GM10248 (cell line): ENCODE measurements around the gene MRAP2.
"Not testable (repeated sequence)": the region's sequence is repeated elsewhere in the genome, so short reads cannot be mapped to it uniquely, and the experiment has no call there.

Experiments used
- CTCF ChIA-PET: fragments of 300-600 bp; sonication (Branson Sonifier 250); formaldehyde crosslinking; extraction: SDS; loops from one replicate; lab custom pipeline; 2021; ENCODE audit warnings: antibody characterized with exemption; lab: Yijun Ruan, JAX
- POLR2A ChIA-PET: fragments of 350-650 bp; sonication (Branson Sonifier 250); formaldehyde crosslinking; extraction: SDS; loops from one replicate; lab custom pipeline; 2020; ENCODE audit warnings: antibody characterized with exemption; lab: Yijun Ruan, JAX
- DNase-seq: peaks from one replicate; pipeline ENCODE4 v3.0.0; 2012; ENCODE audit errors: extremely low spot score
- TF ChIP-seq, protein P1 (sequence below): IDR thresholded peaks from 2 replicates; pipeline ENCODE4 v1.5.1; 2012; ENCODE audit warnings: mild to moderate bottlenecking, low read depth; ENCODE audit errors: extremely low read depth, missing control alignments, control extremely low read depth

The MRAP2 gene

DNA sequence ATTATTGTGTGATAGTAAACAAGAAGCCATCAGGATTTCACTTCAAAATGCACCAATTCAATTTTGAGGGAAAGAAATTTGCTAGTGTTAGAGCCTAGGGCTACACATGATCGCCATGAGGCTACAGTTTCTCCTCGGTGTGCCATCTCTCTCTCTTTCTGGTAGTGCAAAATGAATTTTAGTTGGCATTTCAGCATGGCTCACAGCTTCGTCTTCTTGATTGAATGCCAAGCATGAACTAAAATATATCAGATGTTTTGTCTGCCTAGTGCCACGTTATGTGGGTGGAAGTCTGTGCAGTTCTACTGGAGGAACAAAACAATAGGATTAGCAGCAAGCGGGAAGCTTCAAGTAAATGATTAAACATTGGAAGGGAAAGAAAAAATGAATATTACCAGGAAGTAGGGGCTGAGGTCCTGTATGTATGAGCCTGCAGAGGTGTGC is 6.8 kb upstream of the MRAP2 start:
- DNase-seq = no peak
- POLR2A ChIA-PET = no interaction called here
- CTCF ChIA-PET = no interaction called here
- TF ChIP-seq, protein P1, sequence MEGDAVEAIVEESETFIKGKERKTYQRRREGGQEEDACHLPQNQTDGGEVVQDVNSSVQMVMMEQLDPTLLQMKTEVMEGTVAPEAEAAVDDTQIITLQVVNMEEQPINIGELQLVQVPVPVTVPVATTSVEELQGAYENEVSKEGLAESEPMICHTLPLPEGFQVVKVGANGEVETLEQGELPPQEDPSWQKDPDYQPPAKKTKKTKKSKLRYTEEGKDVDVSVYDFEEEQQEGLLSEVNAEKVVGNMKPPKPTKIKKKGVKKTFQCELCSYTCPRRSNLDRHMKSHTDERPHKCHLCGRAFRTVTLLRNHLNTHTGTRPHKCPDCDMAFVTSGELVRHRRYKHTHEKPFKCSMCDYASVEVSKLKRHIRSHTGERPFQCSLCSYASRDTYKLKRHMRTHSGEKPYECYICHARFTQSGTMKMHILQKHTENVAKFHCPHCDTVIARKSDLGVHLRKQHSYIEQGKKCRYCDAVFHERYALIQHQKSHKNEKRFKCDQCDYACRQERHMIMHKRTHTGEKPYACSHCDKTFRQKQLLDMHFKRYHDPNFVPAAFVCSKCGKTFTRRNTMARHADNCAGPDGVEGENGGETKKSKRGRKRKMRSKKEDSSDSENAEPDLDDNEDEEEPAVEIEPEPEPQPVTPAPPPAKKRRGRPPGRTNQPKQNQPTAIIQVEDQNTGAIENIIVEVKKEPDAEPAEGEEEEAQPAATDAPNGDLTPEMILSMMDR = no peak

DNA sequence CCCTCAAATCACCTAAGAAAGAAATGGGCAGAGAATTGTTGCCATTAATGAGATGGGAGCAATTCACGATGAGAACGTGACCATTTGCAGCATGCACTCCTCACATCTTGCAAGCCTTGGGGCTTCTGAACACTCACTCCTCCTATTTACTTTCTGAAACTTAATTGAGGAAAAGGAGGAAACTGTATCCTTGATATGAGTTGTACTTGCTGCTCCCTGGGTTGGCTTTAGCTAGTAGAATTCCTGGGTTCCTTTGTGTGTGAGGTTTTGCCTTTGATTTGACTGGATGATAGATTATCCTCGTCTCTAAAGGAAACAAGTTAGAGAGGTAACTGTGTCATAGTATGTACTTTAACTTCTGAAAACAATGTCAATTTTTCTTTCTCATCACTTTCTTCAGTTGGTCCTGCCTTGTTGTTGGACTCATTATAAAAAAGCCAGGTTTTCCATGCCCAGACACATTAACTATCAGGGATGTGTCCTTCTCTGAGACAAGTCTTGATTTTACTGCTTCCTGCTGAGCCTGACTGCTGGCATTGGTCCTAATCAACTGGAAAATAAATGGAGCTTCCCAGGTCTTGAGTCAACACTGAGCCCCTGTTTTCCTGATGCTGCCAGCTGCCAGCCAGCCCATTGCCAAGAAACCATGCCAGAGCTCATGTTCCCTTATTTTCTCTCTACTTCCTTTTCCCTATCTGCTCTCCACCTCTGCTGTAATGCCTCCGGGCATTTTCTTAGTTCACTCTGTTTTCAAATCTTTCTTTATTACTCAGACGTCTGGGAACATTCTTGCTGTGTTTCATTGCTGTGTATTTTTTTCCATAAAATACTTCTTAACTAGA is 6.0 kb upstream of the MRAP2 start:
- CTCF ChIA-PET = no interaction called here

DNA sequence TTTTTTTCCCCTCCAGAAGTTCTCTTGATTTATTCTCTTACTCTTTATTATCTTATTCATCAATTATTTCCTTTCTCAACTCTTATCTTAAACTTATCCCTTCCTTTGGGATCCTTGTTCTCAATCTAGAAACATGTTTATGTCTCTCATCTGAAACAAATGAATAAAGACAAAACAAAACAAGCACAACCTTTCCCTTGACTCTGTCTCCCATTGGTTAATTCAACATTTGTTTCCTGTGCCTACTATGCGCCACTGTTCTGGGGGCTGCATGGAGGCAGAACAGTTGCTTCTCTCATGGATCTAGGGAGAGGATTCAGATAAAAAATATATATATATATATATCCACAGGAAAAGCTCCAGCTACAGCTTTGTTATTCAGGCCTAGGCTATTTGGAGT is 5.2 kb upstream of the MRAP2 start:
- TF ChIP-seq, protein P1 = no peak
- ChIA-PET POLR2A (no interaction called here), CTCF (no interaction called here)
- no peak for DNase-seq

More for the DNA sequence above, 6.0 kb upstream of the MRAP2 start:
- TF ChIP-seq, protein P1 = no peak
- POLR2A ChIA-PET = no interaction called here
- DNase-seq = no peak

DNA sequence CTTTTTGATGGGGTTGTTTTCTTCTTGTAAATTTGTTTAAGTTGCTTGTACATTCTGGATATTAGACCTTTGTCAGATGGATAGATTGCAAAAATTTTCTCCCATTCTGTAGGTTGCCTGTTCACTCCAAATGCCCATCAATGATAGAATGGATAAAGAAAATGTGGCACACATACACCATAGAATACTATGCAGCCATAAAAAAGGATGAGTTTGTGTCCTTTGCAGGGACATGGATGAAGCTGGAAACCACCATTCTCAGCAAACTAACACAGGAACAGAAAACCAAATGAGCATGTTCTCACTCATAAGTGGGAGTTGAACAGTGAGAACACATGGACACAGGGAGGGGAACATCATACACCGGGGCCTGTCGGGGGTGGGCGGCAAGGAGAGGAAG is 1.6 kb upstream of the MRAP2 start:
- CTCF ChIA-PET, DNase-seq, POLR2A ChIA-PET: not testable (repeated sequence)

DNA sequence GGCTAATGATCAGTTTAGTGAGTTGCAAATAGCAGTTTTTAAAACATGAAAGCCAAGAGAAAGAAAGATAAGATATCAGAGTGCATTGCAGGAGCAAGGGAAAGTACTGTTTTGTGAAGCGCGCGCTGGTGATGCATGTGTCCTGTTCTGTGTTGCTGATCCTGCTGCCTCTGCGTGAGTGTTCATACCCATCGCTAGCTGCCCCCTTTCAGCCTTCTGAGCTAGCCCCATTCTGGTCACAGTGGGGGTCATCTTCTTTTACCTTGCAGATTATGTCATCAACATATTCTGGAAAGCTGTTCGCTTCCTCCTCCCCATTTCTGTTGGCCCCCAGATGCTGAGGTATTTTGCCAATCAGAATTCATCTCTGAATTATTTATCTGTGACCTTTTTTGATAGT is 1.9 kb downstream of the MRAP2 start:
- CTCF ChIA-PET = interaction anchor here (0.6 to 1.3 kb wide), 2 partner anchors 13 to 142 kb away, joined by 3 read pairs; no protein-coding TSS in a partner anchor
- TF ChIP-seq, protein P1 = no peak
- POLR2A ChIA-PET = no interaction called here
- no peak for DNase-seq

DNA sequence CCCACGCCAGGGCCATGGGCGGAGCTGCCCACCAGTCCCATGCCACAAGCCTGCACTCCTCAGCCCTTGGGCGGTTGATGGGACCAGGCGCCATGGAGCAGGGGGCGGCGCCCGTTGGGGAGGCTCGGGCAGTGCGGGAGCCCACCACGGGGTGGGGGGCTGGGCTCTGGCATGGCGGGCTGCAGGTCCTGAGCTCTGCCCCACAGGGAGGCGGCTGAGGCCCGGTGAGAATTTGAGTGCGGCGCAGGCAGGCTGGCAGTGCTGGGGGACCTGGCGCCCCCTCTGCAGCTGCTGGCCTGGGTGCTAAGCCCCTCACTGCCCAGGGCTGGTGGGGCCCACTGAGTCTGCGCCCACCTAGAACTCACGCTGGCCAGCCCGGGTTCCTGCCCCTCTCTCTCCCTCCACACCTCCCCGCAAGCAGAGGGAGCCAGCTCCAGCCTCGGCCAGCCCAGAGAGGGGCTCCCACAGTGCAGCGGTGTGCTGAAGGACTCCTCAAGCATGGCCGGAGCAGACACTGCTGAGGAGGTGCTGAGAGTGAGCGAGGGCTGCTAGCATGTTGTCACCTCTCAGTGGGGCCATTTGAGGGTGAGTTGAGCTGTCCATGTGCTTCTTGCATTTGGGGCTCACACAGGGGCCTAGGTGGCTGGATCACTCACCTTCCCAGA is 4.0 kb downstream of the MRAP2 start:
- TF ChIP-seq, protein P1 = no peak
- POLR2A ChIA-PET = no interaction called here
- CTCF ChIA-PET = interaction anchor here (1.5 kb wide), 1 partner anchor 19 kb away, joined by 4 read pairs; no protein-coding TSS in a partner anchor
- no peak for DNase-seq

DNA sequence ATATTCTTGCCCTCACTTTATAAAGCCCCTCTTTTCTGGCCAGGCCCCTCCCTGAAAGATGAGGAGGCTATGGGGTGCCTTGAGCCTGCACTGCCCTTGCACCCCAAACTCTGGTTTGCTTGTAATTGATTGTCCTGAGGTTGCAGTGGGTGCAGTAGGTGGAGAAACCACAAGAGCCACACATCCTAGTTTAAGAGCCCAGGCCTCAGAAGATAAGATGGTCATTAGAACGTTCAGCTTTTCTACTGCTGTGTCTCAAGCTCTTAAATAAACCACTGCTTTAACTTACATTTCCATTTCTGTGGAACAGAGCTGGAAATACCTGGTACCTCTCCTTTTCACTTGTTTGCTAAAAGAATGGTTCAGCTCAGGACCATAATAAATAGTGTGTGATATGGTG is 9.0 kb downstream of the MRAP2 start:
- ChIA-PET POLR2A (no interaction called here), CTCF (no interaction called here)
- DNase-seq = no peak
- TF ChIP-seq, protein P1 = no peak
